GM21528 (cell line): Measurements from ENCODE around the gene POFUT2.

Source experiments
- ATAC-seq: cut with Tn5 transposase; IDR thresholded peaks from one replicate; pipeline ENCODE4 v1.9.1; 2021; ENCODE audit warnings: mild to moderate bottlenecking, moderate library complexity; ENCODE audit not compliant: unreplicated experiment, low FRiP score

POFUT2 gene

DNA sequence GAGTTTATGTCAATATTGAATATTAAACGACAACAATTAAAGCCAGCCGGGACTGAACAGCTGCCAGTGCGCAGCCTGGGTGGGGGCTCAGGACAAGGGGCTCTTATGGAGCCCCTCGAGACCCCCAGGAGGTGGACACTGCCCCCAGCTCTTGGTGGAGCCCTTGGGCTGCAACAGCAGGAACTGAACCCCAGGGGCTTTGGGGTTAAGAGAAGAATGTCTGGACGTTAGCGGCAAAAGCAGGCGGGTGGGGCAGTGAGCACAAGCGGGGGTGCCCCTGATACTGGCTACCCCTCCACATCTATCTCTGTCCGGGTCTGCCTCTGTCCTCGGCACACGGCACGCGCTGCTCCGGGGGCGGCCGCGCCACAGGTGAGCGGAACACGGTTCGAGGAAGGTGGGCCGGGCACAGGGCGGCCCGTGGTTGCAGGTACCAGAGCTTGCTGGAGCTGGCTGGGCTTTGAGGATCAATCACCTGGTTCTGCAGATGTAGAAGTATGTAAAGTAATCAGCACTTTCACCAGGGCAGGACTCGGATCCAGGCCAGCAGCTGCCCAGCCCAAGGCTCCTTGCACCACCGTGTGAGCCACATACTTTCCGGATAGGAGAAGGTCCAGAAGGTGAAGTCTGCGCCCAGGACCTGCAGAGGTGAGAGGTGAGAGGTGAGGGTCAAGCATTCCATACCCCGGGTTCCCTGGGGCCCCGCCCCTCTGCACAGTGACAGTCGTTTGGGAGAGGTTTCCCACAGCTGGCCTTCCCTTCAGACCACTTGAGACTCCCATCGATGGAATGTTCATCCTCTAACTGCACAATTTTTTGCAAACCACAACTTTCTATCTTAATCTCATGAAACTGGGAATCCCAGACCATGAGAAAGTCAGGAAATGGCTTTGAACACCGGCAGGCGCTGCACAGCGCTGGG is 12.4 kb upstream of the POFUT2 start:
- ATAC-seq: no peak

GRCh38 chr21:45299026-45299863 is 11.6 kb upstream of the POFUT2 start:
- no peak for ATAC-seq

- no peak for ATAC-seq
These were observed 10.2 kb upstream of the POFUT2 start for GRCh38 chr21:45297869-45298268.

DNA sequence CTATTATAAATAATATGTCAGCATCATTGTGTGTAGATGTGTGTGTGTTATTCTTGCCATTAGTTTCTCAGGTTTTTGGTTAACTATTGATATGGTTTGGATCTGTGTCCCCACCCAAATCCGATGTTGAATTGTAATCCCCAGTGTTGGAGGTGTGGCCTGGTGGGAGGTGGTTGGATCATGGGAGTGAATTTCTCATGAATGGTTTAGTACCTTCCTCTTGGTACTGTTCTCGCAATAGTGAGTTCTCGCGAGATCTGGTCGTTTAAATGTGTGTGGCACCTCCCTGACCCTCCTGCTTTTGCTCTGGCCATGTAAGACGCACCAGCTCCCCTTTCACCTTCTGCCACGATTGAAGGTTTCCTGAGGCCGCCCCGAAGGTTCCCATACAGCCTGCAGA is 9.6 kb upstream of the POFUT2 start:
- no peak for ATAC-seq

GRCh38 chr21:45296638-45297037 is 8.9 kb upstream of the POFUT2 start:
- no peak for ATAC-seq

DNA sequence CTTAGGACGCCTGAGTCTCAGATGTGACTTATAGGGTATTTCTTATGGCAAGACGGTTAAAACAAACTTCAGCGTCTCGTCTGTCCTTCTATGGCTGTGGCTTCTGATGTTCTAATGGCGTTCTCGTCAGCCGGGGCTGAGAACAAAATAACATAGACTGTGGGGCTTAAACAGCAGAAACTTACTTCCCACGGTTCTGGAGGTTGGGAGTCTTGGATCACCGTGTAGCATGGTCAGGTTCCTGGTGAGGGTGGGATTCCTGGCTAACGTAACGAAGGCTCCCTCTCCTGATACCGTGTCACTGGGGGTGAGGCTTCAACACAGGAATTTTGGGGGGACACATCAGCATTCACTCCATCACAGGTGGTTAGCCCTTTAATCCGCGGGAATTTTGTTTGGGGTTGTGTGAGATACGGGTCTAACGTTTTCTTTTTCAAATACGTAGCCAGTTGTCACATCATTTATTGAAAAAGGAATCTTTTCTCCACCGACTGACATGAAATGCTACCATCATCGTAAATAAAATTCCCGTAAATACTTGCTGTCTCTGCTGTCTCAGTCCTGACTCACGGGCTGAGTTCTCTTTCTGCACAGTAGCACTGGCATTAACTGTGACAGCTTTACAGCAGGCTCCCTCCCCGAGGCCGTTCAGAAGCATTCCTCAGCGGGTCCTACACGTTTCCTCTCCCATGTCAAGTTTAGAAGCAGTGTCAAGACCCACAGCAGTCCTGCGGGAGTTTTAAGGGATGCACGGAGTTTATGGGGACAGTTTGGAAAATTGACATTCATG is 8.1 kb upstream of the POFUT2 start:
- ATAC-seq: no peak

DNA sequence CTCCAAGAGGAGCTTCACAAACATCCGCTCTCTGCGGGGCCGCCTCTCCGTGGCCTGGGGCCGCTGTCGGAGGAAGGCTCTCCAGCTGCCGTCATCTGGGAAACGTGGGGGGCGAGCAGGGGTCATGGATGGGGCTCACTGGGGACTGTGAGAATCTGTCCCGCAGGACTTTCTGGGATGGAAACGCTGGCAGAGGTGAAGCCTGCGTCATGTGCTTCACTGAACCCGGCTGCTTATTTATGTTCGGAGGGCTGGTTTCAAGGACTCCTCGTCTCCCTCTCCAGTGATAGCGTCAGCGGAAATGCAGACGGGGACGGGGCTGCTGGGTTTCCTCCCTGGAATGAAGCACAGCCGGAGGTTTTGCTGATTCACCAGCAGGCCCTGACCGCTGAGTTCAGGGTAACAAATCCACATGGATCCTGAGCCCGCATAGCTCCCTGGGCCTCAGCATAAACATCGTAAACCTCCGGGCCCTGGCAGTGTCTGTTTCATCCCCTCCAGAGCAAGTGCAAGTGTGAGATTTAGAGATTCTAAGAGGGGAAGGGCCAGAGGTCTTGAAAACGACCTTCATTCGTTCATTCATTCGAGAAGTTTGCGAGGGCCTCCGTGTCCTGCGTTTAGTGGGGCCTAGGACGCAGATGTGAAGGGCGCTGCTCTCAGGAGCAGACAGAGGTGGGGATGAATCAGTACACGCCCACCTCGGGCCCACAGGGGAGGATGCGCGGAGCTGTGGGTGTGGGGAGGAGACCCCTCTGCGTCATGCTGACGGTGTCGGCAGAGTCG is 7.0 kb upstream of the POFUT2 start:
- no peak for ATAC-seq

DNA sequence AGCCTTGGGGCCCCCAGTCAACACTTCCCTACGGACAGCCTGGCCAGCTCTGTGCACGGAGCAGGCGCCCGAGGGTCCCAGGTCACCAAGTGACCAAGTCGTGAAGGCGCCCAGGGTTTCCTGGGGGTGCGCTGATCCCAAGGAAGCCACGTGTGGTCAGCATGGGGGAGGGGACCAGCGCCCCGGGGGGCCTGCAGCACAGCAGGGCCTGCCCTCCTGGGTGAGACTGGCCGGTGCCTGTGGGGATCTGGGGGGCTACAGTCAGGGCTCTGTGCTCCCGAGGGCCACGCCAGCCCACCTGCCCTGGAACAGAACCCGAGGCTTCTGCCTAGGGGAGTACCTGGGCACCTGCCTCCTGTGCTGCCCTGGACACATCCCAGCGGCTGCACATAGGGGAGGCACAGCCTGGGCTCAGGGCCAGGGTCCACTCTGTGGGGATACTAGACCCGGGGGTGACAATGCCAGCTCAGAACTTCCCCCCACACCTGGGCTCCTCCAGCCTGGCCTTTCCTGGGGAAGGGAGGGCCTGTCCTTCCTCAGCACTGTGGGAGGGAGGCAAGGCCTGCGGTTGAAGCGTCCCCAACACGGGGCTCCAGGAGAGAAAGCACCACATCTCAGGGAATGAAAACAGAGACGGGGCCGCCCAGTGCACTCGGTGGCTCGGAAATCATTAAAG is 6.2 kb upstream of the POFUT2 start:
- ATAC-seq: no peak

- ATAC-seq: no peak
These were observed 5.6 kb upstream of the POFUT2 start for GRCh38 chr21:45293220-45293725.

- ATAC-seq: no peak
These were observed 4.9 kb upstream of the POFUT2 start for GRCh38 chr21:45292399-45293219.

DNA sequence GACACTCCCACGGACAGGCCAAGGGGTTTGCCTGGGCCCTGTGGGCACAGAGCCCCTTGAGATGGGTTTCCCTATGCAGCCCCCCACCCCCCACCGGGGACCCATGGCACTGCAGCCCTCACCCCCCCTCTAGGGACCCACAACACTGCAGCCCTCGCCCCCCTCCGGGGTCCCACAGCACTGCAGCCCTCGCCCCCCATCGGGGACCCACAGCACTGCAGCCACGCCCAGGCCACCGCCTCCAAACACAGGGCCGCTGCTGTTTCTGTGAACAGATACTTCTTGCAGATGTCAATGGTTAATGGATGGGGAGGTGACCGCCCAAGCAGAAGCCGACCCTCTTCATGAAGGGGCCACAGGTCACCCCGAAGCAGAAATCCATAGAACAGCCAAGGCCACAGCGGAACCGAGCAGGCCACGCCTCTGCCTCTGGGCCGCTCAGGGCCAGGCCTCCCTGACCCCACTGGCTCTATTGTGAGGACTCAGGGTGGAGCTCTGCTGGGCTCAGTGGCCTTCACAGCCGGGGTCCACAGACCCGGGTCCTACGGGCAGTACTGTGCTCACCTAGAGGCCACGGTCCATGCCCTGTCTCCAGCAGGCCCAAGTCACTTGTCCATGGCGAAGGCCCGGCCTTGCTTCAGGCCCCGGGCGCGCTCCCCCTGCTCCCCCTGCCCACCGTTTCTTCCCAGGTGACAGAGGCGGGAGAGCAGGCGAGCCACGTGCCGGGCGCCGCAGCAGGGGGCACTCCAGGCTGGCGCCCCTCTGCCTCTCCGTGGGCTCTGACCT is 4.1 kb upstream of the POFUT2 start:
- ATAC-seq: no peak

GRCh38 chr21:45290948-45291612 is 3.4 kb upstream of the POFUT2 start:
- no peak for ATAC-seq

DNA sequence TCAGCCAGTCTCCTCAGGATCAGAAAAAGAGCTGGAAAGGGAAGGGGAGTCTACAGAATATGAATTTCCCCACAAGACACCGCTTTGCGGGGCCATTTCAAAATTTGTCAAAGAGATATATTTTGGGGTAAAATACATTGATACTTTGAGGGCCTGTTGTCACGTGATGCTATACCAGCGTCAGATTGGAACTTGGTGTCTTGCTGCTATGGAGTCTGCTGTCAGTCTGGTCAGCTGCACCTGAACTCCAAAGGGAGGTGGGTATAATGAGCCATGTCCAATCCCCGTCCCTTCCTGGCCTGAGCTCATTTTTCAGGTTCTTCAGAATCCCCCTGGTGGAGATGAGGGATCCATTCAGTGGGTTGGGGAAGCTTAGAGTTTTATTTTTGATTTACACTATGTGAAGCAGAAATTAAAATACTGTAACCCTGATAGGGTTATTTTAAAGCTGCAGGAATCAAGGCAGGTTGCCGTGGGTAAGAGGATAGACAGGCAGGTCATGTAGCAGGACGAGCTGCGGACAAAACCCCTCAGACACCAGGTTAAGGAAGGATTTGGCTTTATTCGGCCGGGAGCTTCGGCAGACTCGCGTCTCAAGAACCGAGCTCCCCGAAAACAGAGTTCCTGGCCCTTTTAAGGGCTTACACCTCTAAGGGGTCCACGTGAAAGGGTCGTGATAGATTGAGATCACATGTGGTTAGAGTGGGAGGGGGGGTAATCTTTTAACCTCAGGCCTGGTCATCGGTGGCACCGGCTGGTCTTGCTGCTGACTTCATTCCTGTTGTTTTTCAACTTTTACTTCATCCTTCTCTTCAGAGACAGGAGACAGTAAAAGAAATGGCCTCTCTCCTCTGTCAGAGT is 2.2 kb upstream of the POFUT2 start:
- no peak for ATAC-seq

DNA sequence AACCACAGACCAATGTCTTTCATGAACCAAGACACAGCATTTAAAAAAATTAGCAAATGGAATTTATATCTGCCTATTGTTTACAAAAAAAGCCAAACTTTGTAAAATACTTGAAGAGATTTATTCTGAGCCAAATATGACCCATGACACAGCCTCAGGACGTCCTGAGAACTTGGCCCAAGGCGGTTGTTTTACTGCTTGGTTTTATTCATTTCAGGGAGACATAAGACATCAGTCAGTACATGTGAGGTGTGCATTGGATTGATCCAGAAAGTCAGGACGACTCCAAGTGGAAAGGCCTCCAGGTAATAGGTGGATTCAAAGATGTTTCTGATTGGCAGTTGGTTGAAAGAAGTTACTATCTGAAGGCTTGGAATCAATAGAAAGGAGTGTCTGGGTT is 1.4 kb upstream of the POFUT2 start:
- no peak for ATAC-seq

GRCh38 chr21:45288441-45288841 is 746 bp upstream of the POFUT2 start:
- peak; percentile 3 for ATAC-seq
